Neural progenitor cell (in vitro differentiated cells): ENCODE data around the gene KIF26A. TPM values are rescaled to one million over a fixed set of nuclear protein-coding genes. Genes with fewer than 3 reads are reported as not detected.

ENCODE experiments used
- DNase-seq: peaks from one replicate; pipeline ENCODE4 v3.0.0-alpha.2; 2016; ENCODE audit warnings: low spot score
- H2AFZ ChIP-seq: fragments of 200-600 bp; sonication (generic); replicated peaks from 2 replicates; pipeline ENCODE4 v1.6.1; 2016; ENCODE audit warnings: antibody characterized with exemption
- H3F3A ChIP-seq: fragments of 200-600 bp; sonication (generic); 2 replicates; pipeline ENCODE4 v1.6.1; 2016; ENCODE audit warnings: antibody characterized with exemption, low read depth
- H3K27ac ChIP-seq: fragments of 200-600 bp; sonication (generic); 2 replicates; pipeline ENCODE4 v1.5.1; 2016; ENCODE audit warnings: mild to moderate bottlenecking
- H3K27me3 ChIP-seq: fragments of 200-600 bp; sonication (generic); 2 replicates; pipeline ENCODE4 v1.6.1; 2016; ENCODE audit warnings: mild to moderate bottlenecking, moderate library complexity
- H3K36me3 ChIP-seq: fragments of 200-600 bp; sonication (generic); 2 replicates; pipeline ENCODE4 v1.5.1; 2016
- H3K4me1 ChIP-seq: fragments of 200-600 bp; sonication (generic); 2 replicates; pipeline ENCODE4 v1.6.1; 2016; ENCODE audit warnings: mixed run types
- H3K4me2 ChIP-seq: fragments of 200-600 bp; sonication (generic); 2 replicates; pipeline ENCODE4 v1.6.1; 2016
- H3K4me3 ChIP-seq: fragments of 200-600 bp; sonication (generic); 2 replicates; pipeline ENCODE4 v1.5.1; 2016
- H3K79me2 ChIP-seq: fragments of 200-600 bp; sonication (generic); 2 replicates; pipeline ENCODE4 v1.6.1; 2016; ENCODE audit warnings: low read depth
- H3K9ac ChIP-seq: fragments of 200-600 bp; sonication (generic); 2 replicates; pipeline ENCODE4 v1.6.1; 2016
- H3K9me3 ChIP-seq: fragments of 200-600 bp; sonication (generic); 2 replicates; pipeline ENCODE4 v1.5.1; 2016; ENCODE audit warnings: low read depth
- H4K20me1 ChIP-seq: fragments of 200-600 bp; sonication (generic); 2 replicates; pipeline ENCODE4 v1.6.1; 2016; ENCODE audit warnings: low read depth
- H3K27ac Mint-ChIP-seq: 3 replicates; pipeline ENCODE4 v1.8.0; 2021; ENCODE audit warnings: mixed read lengths
- H3K27me3 Mint-ChIP-seq: 2 replicates; pipeline ENCODE4 v1.8.0; 2022; ENCODE audit warnings: low read depth, mild to moderate bottlenecking, inconsistent platforms, moderate library complexity, mixed read lengths; ENCODE audit not compliant: insufficient read depth
- H3K36me3 Mint-ChIP-seq: 3 replicates; pipeline ENCODE4 v1.8.0; 2021; ENCODE audit warnings: mixed read lengths
- H3K4me1 Mint-ChIP-seq: 3 replicates; pipeline ENCODE4 v1.8.0; 2021; ENCODE audit warnings: mixed read lengths
- H3K4me3 Mint-ChIP-seq: 3 replicates; pipeline ENCODE4 v1.8.0; 2021; ENCODE audit warnings: mild to moderate bottlenecking, moderate library complexity, mixed read lengths
- H3K9me3 Mint-ChIP-seq: 3 replicates; pipeline ENCODE4 v1.8.0; 2020; ENCODE audit warnings: mixed read lengths
- CTCF ChIP-seq: fragments of 200-600 bp; sonication (generic); IDR thresholded peaks from 2 replicates; pipeline ENCODE4 v1.5.1; 2017; ENCODE audit warnings: antibody characterized with exemption, mild to moderate bottlenecking
- EZH2 ChIP-seq: fragments of 200-600 bp; sonication (generic); IDR thresholded peaks from 2 replicates; pipeline ENCODE4 v1.6.1; 2017; ENCODE audit warnings: antibody characterized with exemption, mild to moderate bottlenecking, moderate library complexity
- EZH2phosphoT487 ChIP-seq: fragments of 200-600 bp; sonication (generic); IDR thresholded peaks from 2 replicates; pipeline ENCODE4 v1.6.1; 2017; ENCODE audit warnings: antibody characterized with exemption
- total RNA-seq: library from RNA; depleted of rRNA; stranded (reverse); fragments of >200 nt; gene quantifications from 2 replicates; pipeline ENCODE4 v1.2.3, GENCODE V29; 2015; ENCODE audit warnings: low replicate concordance

KIF26A gene
- total RNA-seq, 1 donor from 2014 or later = 6.1 TPM

- no peaks in the 10 kb centered on the region for H3F3A ChIP-seq
- Mint-ChIP-seq H3K4me1 (peaks cover 16% of the 10 kb centered on the region), H3K9me3 (no peaks in the 10 kb centered on the region), H3K27ac (no peak overlapping the region), H3K27me3 (no peaks in the 10 kb centered on the region), H3K36me3 (no peaks in the 10 kb centered on the region), H3K4me3 (no peak overlapping the region)
- H3K9ac ChIP-seq = no peak overlapping the region
- DNase-seq = no peak
- no peaks in the 10 kb centered on the region for H3K36me3 ChIP-seq
- H3K9me3 ChIP-seq = no peaks in the 10 kb centered on the region
- no peaks in the 10 kb centered on the region for H3K27me3 ChIP-seq
- no peak overlapping the region for H3K4me3 ChIP-seq
- peaks cover 32% of the 10 kb centered on the region for H4K20me1 ChIP-seq
- H2AFZ ChIP-seq = no peak overlapping the region
- H3K79me2 ChIP-seq = no peaks in the 10 kb centered on the region
- H3K4me2 ChIP-seq = no peak overlapping the region
- TF ChIP-seq EZH2phosphoT487 (no peak), EZH2 (no peak), CTCF (no peak)
- no peak overlapping the region for H3K27ac ChIP-seq
- H3K4me1 ChIP-seq = peaks cover 28% of the 10 kb centered on the region
These were observed 34.5 kb downstream of the KIF26A start for GRCh38 chr14:104172880-104173279.

GRCh38 chr14:104174051-104174450, 35.7 kb downstream of the KIF26A start:
- TF ChIP-seq CTCF (no peak), EZH2 (no peak), EZH2phosphoT487 (no peak)
- Histone ChIP-seq H4K20me1 (peaks cover 29% of the 10 kb centered on the region), H3F3A (no peaks in the 10 kb centered on the region), H3K36me3 (no peaks in the 10 kb centered on the region), H3K4me3 (no peak overlapping the region), H3K79me2 (no peaks in the 10 kb centered on the region), H3K27me3 (no peaks in the 10 kb centered on the region), H2AFZ (no peak overlapping the region), H3K9me3 (no peaks in the 10 kb centered on the region), H3K27ac (no peak overlapping the region), H3K4me2 (no peak overlapping the region), H3K9ac (no peak overlapping the region), H3K4me1 (peaks cover 26% of the 10 kb centered on the region)
- Mint-ChIP-seq H3K4me1 (peaks cover 16% of the 10 kb centered on the region), H3K9me3 (no peaks in the 10 kb centered on the region), H3K27ac (no peak overlapping the region), H3K4me3 (no peak overlapping the region), H3K27me3 (no peaks in the 10 kb centered on the region), H3K36me3 (no peaks in the 10 kb centered on the region)
- no peak for DNase-seq

- H3K4me1 ChIP-seq = peaks cover 16% of the 10 kb centered on the region
- H3K27me3 Mint-ChIP-seq = peaks cover 2% of the 10 kb centered on the region
- H3K27ac ChIP-seq = no peak overlapping the region
- H3K27me3 ChIP-seq = no peaks in the 10 kb centered on the region
- no peak overlapping the region for H3K4me3 ChIP-seq
- no peak overlapping the region for H3K4me3 Mint-ChIP-seq
- H3K9me3 ChIP-seq = no peaks in the 10 kb centered on the region
- no peak overlapping the region for H3K4me2 ChIP-seq
- no peaks in the 10 kb centered on the region for H3K36me3 ChIP-seq
- no peak overlapping the region for H3K9ac ChIP-seq
- peaks cover 19% of the 10 kb centered on the region for H4K20me1 ChIP-seq
- no peaks in the 10 kb centered on the region for H3K79me2 ChIP-seq
- no peak for DNase-seq
- no peaks in the 10 kb centered on the region for H3K36me3 Mint-ChIP-seq
- H3K9me3 Mint-ChIP-seq = no peaks in the 10 kb centered on the region
- no peak for TF ChIP-seq EZH2
- TF ChIP-seq CTCF = no peak
- no peak for TF ChIP-seq EZH2phosphoT487
- H2AFZ ChIP-seq = no peak overlapping the region
- no peaks in the 10 kb centered on the region for H3F3A ChIP-seq
- H3K27ac Mint-ChIP-seq = no peak overlapping the region
- H3K4me1 Mint-ChIP-seq = peaks cover 7% of the 10 kb centered on the region
These were observed 36.7 kb downstream of the KIF26A start for GRCh38 chr14:104175041-104175440.
